ENCODE data around the gene SCGB1C1.
"Not testable (repeated sequence)": the region's sequence is repeated elsewhere in the genome, so short reads cannot be mapped to it uniquely, and the experiment has no call there.

Gene SCGB1C1

DNA sequence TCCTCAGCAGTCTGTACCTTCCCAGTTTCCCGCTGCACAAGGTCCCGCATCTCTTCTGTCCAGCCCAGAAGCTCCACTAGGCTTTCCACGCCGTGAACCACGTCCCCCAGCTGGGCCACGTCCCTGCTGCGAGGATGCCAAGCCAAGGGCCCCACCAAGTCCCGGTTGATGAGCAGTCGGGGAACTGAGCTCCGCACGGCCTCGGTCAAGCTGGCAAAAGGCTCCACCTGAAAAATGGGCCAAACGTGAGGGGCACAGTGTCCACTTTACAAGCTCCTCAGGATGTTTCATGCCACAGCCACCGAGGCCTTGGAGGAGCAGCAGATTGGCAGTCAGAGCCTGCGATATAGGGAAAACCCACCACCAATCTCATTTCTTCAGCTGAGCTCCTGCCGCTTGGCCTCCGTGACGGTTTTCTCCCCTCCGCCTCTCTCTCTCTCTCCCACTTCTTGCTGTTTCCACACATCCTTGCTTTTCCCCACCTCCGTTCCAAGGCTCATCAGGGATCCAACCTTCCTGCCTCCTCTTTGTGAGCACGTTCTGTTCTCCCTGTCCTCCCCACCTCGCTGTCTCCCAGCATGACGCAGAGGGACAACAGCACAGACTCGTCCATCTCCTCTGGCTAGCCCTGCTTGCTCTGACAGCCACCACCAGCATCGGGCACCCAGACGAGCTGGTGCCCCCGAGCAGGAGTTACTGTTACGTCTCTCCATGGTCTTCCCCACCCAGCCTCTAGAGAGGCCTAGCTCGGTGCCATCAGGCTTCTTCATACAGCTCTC, 26.1 kb downstream of the SCGB1C1 start:
- no peak for DNase-seq (ENCODE audit: low spot score)

DNA sequence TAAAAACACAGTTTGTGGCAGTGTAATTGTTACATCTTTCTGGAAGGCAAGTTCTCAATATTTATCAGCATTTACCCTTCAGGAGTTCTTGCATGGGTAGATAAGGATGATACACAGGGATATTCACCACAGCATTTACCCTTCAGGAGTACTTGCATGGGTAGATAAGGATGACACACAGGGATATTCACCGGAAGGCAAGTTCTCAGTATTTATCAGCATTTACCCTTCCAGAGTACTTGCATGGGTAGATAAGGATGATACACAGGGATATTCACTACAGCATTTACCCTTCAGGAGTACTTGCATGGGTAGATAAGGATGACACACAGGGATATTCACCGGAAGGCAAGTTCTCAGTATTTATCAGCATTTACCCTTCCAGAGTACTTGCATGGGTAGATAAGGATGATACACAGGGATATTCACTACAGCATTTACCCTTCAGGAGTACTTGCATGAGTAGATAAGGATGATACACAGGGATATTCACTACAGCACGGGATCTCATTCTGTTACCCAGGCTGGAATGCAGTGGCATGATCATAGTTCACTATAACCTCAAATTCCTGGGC, 27.9 kb downstream of the SCGB1C1 start:
- not testable (repeated sequence) for DNase-seq (ENCODE audit: low spot score)

DNA sequence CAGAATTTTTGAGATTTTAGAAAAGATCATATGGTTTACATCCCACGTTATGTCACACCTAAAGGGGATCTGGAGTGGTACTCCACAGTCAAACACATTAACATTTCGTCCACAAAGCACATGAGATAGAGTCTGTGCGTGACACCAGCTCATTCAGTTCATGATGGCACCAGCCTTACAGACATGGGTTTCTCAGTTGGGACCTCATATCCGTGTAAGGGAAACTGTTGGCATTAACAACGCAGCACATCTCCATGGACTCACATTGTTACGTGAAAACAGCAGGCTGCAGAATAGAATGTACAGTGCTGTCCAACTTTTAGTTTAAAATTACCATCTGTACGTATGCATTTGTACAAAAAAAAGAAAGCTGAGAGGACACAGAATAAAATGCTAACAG, 28.7 kb downstream of the SCGB1C1 start:
- no peak for DNase-seq (ENCODE audit: low spot score)

GRCh38 chr11:221998-222789, 29.3 kb downstream of the SCGB1C1 start:
- no peak for DNase-seq (ENCODE audit: low spot score)

- no peak for DNase-seq (ENCODE audit: low spot score)
Measured at GRCh38 chr11:223026-223789, 30.3 kb downstream of the SCGB1C1 start.

DNA sequence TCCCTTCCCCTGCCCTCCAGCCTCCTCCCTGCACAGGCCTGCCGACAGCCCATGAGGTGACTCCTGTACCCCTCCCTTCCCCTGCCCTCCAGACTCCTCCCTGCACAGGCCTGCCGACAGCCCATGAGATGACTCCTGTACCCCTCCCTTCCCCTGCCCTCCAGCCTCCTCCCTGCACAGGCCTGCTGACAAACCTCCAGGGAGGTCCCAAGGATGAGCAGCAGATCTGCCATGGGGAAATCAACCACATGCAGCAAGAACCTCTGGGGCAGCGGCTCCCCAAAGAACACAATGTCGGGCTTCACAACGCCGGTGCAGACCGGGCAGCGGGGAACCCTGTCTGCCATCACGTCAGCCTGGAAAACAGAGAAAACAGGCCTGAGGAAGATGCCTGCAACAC, 31.0 kb downstream of the SCGB1C1 start:
- no peak for DNase-seq (ENCODE audit: low spot score)

DNA sequence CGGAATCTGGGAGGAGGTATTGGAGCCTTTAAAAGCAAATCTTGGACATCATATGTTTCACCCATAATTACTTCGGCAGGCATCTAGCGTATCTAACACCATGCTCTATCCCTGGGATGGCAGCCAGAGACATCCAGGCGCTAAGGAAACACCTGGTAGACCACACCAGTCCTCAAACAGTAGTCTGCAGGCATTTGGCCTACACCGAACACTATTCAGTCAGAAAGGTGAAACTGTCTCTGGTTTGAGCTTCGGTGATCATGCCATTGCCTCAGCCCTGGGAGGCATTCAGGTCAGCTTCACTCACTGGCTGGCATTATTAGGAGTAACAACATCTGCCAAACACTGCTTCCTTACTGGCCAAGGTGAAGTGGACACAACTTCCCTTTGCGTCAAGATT, 31.5 kb downstream of the SCGB1C1 start:
- no peak for DNase-seq (ENCODE audit: low spot score)

DNA sequence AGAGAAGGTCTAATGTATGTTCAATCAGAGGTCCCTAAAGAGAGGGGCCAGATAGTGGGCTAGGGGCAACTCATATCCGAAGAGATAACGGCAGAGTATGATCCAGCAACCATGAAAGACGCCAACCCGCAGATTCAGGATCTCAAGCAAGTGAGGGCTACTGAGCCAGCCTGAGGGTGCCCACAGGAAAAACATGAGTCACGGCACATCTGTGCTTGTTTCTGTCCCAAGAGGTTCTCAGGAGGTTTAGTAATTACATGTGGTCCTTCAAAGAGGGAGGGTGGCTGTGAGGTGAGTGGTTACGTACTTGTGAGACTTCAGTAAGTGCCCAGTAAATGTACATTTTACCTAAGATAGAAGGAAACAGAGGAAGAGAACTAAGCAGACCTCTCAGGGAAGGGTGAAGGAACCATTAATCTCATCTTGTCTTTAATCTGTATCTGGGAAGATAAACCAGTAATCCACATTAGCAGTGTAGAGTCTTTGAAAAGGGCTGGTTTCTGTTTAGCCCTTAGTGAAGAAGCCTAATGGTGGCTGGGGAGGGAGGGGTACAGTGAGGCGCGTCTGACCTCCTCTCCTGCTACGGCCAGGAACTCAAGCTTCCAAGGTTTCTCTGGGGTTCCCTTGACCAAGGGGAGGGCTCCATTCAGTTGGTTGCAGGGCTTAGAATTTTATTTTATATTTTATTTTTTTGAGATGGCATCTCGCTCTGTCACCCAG, 33.0 kb downstream of the SCGB1C1 start:
- peak; percentile 24 for DNase-seq (ENCODE audit: low spot score)

DNA sequence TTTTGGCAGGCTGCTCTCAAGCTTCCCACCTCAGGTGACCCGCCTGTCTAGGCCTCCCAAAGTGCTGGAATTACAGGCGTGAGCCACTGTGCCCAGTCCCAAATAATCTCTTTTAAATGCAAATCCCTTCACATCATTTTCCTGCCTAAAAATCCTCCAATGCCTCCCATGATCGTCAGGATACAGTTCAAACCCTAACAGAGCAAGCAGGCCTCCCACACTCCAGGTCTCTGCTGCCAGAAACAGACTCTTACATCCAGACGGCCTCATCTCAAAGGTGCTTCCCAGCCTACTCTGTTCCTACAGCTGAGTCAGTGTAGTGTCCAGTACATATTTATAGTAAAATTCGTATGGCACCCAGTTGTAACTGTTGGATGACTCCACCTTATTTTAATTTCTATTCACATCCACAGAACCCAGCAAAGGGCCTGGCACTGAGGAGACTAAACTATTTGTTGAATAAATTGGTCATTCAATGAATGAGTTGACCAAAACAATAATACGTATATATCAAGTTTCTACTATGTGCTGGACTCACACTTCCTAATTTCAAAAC, 35.0 kb downstream of the SCGB1C1 start:
- DNase-seq (ENCODE audit: low spot score), result no peak

DNA sequence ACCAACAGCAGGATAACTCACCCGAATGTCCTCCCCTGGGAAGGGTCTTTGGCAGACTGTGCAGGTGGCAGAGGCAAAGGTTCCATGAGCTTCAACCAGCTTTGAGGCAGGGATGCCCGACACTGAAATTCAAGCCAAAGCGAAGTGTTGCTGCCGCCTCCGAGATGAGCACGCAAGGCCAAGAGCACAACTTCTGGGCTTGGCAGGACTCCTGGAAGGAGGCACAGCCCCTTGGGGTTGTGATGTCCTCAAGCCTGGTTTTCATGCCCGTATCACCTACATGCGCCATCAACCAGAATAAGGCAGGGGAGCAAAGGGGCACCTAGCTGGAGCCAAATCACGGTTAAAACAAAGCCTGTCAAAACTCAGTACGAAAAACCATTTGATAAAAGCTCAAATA, 37.6 kb downstream of the SCGB1C1 start:
- DNase-seq (ENCODE audit: low spot score), result no peak

DNA sequence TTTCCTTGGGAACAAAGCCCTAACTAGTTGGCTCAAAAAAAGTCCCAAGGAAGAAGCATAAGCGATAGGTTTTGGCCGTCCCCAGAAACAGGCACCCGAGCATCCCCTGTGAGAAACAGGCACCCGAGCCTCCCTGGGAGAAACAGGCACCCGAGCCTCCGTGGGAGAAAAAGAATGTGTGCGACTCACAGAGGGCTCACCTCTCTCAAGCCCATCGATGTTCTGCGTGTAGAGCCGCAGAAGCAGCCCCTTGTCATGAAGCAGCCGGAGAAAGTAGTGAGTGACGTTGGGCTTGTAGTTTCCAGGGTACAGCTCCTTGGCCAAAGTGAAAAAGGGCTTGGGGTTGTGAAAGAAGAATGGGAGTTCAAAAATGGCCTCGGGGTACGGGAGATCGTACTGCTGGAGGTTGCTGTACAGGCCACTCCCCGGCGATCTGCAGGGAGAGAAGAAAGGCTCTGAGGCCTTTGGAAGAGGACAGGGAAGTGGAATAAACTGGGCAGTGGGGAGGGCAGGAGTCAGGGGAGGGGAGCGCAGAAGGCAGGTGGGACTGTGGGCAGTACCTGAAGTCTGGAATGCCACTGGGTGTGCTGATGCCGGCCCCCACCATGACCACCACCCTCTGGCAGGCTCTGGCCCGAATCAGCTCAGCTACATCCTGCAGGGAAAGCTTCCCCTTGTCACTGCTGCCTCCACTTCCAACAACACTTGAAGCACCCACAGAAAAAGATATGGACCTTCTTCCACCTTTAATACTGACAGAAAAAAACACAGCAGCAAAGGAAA, 40.1 kb downstream of the SCGB1C1 start:
- DNase-seq (ENCODE audit: low spot score), result no peak

- DNase-seq (ENCODE audit: low spot score), result no peak
Measured at GRCh38 chr11:235180-235579, 42.3 kb downstream of the SCGB1C1 start.

GRCh38 chr11:235609-235996, 42.7 kb downstream of the SCGB1C1 start:
- DNase-seq (ENCODE audit: low spot score), result peak; percentile 25

- peak; percentile 92 for DNase-seq (ENCODE audit: low spot score)
Measured at GRCh38 chr11:235997-236773, 43.3 kb downstream of the SCGB1C1 start, which contains the start of gene SIRT3. Gene SIRT3 (minus strand): TSS chr11:236342. CDS start chr11:236328, 14 bp downstream.

- DNase-seq (ENCODE audit: low spot score), result peak; percentile 94
Measured at GRCh38 chr11:236774-237767, 44.2 kb downstream of the SCGB1C1 start, which contains the start of gene PSMD13. Gene PSMD13 (plus strand): TSS chr11:236976. CDS start chr11:237050, 74 bp downstream.

DNA sequence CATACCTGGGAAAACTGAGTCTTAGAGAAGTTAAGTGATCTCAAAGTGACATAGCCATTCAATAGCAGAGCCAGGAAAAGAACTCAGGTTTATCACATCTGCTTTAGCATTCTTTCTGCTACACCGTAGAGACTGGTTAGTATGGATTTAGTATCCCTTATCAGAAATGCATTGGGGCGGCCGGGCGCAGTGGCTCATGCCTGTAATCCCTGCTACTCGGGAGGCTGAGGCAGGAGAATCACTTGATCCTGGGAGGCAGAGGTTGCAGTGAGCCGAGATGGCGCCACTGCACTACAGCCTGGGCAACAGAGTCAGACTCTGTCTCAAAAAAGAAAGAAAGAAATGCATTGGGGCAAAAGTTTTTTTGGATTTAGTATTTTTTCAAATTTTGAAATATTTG, 45.5 kb downstream of the SCGB1C1 start:
- not testable (repeated sequence) for DNase-seq (ENCODE audit: low spot score)

DNA sequence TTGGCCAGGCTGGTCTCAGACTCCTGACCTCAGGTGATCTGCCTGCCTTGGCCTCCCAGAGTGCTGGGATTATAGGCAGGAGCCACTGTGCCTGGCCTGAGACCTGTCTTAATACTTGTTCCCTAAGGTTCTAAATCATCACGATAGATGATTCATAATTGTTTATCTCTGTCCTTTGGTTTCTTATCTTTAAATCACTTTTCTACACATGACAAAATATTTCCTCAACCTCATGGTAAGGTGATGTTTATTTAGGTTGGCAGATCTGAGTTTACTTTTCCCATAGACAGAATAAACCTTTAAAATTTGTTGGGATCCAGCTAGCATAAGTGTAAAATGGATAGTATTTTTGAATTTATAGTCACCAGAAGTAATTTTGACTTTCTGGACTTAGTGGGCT, 47.4 kb downstream of the SCGB1C1 start:
- no peak for DNase-seq (ENCODE audit: low spot score)

GRCh38 chr11:241634-242033, 48.8 kb downstream of the SCGB1C1 start:
- DNase-seq (ENCODE audit: low spot score), result no peak
